Measurements from ENCODE around the gene SOWAHC. TPM values are rescaled to one million over a fixed set of nuclear protein-coding genes. Genes with fewer than 3 reads are reported as not detected.

Gene SOWAHC
- total RNA-seq, 1 donor from 2014 or later = 0.31 TPM

- no peak for DNase-seq (ENCODE audit: low spot score)
- H3K4me3 Mint-ChIP-seq = no peak overlapping the region
- H3K9me3 Mint-ChIP-seq = no peaks in the 10 kb centered on the region
- intact Hi-C loops (cut with micrococcal nuclease) = no loop called here
- no peaks in the 10 kb centered on the region for H3K4me1 Mint-ChIP-seq (ENCODE audit: low read depth)
- peak overlapping the region; percentile 55 for H3K27ac Mint-ChIP-seq
- H3K36me3 Mint-ChIP-seq (ENCODE audit: low read depth) = no peaks in the 10 kb centered on the region
- peaks cover 29% of the 10 kb centered on the region for H3K27me3 Mint-ChIP-seq (ENCODE audit: insufficient read depth)
Observed at GRCh38 chr2:109602617-109603188, 11.5 kb upstream of the SOWAHC start.

DNA sequence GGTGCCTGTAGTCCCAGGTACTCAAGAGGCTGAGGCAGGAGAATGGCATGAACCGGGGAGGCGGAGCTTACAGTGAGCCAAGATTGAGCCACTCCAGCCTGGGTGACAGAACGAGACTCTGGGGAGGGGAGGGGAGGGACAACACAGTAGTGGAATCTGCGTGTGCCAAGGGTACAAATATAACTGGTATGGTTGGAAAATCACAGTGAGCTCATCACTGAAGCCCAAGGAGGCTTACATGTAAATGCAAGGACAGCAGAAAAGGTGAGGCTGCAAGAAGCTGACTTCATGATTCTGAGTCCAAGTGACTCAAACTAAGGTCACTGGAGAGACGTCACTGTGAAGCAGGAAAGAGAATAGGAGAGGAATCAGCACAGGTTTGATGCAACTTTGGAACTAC is 9.6 kb upstream of the SOWAHC start:
- intact Hi-C loops (cut with micrococcal nuclease) = no loop called here
- H3K4me3 Mint-ChIP-seq = no peak overlapping the region
- no peaks in the 10 kb centered on the region for H3K9me3 Mint-ChIP-seq
- DNase-seq (ENCODE audit: low spot score) = no peak
- no peaks in the 10 kb centered on the region for H3K36me3 Mint-ChIP-seq (ENCODE audit: low read depth)
- H3K27ac Mint-ChIP-seq = no peak overlapping the region
- H3K4me1 Mint-ChIP-seq (ENCODE audit: low read depth) = no peaks in the 10 kb centered on the region
- H3K27me3 Mint-ChIP-seq (ENCODE audit: insufficient read depth) = peaks cover 44% of the 10 kb centered on the region

GRCh38 chr2:109607766-109608165 is 6.4 kb upstream of the SOWAHC start:
- intact Hi-C loops (cut with micrococcal nuclease) = no loop called here
- Mint-ChIP-seq H3K27me3 (ENCODE audit: insufficient read depth) (peaks cover 48% of the 10 kb centered on the region), H3K27ac (no peak overlapping the region)

DNA sequence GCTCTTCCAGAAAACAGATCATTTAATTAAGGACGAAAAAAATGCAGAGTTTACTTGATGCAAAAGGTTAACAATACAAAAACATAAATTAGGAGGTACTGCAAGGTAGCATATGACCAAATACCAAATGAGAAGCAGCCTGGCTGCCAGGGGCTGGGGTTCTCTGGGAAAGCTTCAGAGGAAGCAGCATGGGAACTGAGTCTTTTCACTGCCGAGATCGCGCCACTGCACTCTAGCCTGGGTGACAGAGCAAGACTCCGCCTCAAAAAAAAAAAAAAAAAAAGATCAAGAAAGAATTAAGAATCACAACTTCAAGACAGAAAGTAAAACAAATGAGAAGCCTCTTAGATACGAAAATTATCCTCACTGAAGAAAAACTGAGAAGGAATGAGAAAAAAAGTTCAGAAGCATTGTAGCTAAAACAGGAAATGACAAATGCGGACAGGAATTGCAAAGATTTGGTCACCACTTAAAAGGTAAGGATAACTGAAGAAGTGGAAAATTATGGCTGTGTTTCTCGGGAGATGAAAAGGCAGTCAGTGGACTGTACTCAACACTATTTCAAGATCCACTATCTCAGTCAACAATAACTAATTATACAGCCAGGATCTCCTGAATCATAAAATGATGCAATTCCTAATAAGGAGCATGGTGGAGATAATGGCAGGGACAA is 4.7 kb upstream of the SOWAHC start:
- no peaks in the 10 kb centered on the region for H3K36me3 Mint-ChIP-seq (ENCODE audit: low read depth)
- no peak overlapping the region for H3K4me3 Mint-ChIP-seq
- H3K27ac Mint-ChIP-seq = no peak overlapping the region
- H3K9me3 Mint-ChIP-seq = no peaks in the 10 kb centered on the region
- intact Hi-C loops (cut with micrococcal nuclease) = loop anchor here (5.0 kb wide), 2 partner anchors 477 to 598 kb away; partner anchors contain the start of gene NPHP1
- DNase-seq (ENCODE audit: low spot score) = no peak
- peaks cover 8% of the 10 kb centered on the region for H3K4me1 Mint-ChIP-seq (ENCODE audit: low read depth)
- H3K27me3 Mint-ChIP-seq (ENCODE audit: insufficient read depth) = peaks cover 57% of the 10 kb centered on the region

More at GRCh38 chr2:109607766-109608165, 6.4 kb upstream of the SOWAHC start:
- H3K9me3 Mint-ChIP-seq = no peaks in the 10 kb centered on the region
- H3K4me1 Mint-ChIP-seq (ENCODE audit: low read depth) = peaks cover 2% of the 10 kb centered on the region
- no peaks in the 10 kb centered on the region for H3K36me3 Mint-ChIP-seq (ENCODE audit: low read depth)
- H3K4me3 Mint-ChIP-seq = no peak overlapping the region
- DNase-seq (ENCODE audit: low spot score) = no peak

DNA sequence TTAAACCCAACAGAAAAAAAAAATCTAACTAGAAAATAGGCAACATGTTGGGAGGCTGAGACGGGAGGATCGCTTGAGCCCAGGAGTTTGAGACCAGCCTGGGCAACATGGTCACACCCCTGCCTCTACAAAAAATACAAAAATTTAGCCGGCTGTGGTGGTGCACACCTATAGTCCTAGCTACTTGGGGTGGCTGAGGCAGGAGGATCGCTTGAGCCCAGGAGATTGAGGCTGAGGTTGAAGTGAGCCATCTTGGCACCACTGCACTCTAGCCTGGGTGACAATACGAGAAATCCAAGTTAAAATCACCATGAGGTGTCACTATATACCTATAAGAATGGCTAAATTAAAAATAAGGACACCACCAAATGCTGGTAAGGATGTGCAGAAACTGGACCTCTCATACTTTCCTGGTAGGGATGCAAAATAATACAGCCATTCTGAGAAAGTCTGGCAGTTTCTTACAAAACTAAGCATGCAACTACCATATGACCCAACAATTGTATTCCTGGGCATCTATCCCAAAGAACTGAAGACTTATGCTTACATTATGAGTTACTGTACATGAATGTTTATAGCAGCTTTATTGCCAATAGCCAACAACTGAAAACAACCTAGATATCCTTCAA is 2.6 kb upstream of the SOWAHC start:
- peaks cover 8% of the 10 kb centered on the region for H3K4me1 Mint-ChIP-seq (ENCODE audit: low read depth)
- intact Hi-C loops (cut with micrococcal nuclease) = loop anchor here (5.0 kb wide), 2 partner anchors 479 to 596 kb away; partner anchors contain the start of gene NPHP1
- H3K27me3 Mint-ChIP-seq (ENCODE audit: insufficient read depth) = peaks cover 64% of the 10 kb centered on the region
- no peaks in the 10 kb centered on the region for H3K9me3 Mint-ChIP-seq
- H3K36me3 Mint-ChIP-seq (ENCODE audit: low read depth) = no peaks in the 10 kb centered on the region
- no peak overlapping the region for H3K4me3 Mint-ChIP-seq
- no peak for DNase-seq (ENCODE audit: low spot score)
- H3K27ac Mint-ChIP-seq = no peak overlapping the region

- H3K27me3 Mint-ChIP-seq (ENCODE audit: insufficient read depth) = peaks cover 71% of the 10 kb centered on the region
- intact Hi-C loops (cut with micrococcal nuclease) = loop anchor here (5.0 kb wide), 2 partner anchors 481 to 594 kb away; partner anchors contain the start of gene NPHP1
- no peaks in the 10 kb centered on the region for H3K36me3 Mint-ChIP-seq (ENCODE audit: low read depth)
- H3K4me1 Mint-ChIP-seq (ENCODE audit: low read depth) = peaks cover 8% of the 10 kb centered on the region
- H3K9me3 Mint-ChIP-seq = no peaks in the 10 kb centered on the region
- DNase-seq (ENCODE audit: low spot score) = no peak
- H3K4me3 Mint-ChIP-seq = peak overlapping the region; percentile 80
- H3K27ac Mint-ChIP-seq = peak overlapping the region; percentile 44
Observed at GRCh38 chr2:109613081-109613921, 863 bp upstream of the SOWAHC start.

DNA sequence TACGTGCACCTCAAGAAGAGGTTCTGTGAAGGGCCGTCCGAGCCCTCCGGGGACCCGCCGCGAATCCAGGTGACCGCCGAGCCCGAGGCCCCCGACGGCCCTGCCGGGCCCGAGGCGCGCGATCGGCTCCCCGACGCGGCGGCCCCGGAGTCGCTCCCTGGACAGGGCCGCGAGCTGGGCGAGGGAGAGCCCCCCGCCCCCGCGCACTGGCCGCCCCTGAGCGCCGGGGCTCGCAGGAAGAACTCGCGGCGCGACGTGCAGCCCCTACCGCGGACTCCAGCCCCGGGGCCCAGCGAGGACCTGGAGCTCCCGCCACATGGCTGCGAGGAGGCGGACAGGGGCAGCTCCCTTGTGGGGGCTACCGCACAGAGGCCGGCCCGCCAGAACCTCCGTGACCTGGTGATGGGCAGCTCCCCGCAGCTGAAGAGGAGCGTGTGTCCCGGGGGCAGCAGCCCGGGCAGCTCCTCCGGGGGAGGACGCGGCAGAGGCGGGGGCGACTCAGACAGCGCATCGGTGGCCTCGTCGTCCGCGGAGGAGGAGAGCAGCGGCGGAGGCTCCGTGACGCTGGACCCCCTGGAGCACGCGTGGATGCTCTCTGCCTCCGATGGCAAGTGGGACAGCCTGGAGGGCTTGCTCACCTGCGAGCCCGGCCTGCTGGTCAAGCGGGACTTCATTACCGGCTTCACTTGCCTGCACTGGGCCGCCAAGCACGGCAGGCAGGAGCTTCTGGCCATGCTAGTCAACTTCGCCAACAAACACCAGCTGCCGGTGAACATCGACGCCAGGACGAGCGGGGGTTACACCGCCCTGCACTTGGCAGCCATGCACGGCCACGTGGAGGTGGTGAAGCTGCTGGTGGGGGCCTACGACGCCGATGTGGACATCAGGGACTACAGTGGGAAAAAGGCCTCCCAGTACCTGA is 812 bp downstream of the SOWAHC start:
- Mint-ChIP-seq H3K27ac (no peak overlapping the region), H3K27me3 (ENCODE audit: insufficient read depth) (peaks cover 61% of the 10 kb centered on the region), H3K9me3 (no peaks in the 10 kb centered on the region), H3K4me3 (no peak overlapping the region), H3K4me1 (ENCODE audit: low read depth) (peaks cover 8% of the 10 kb centered on the region), H3K36me3 (ENCODE audit: low read depth) (no peaks in the 10 kb centered on the region)
- intact Hi-C loops (cut with micrococcal nuclease) = loop anchor here (1.0 to 5.0 kb wide), 3 partner anchors 483 to 1166 kb away; partner anchors contain the start of genes GCC2 and NPHP1
- no peak for DNase-seq (ENCODE audit: low spot score)

- no peak for DNase-seq (ENCODE audit: low spot score)
- Mint-ChIP-seq H3K4me1 (ENCODE audit: low read depth) (peaks cover 8% of the 10 kb centered on the region), H3K36me3 (ENCODE audit: low read depth) (no peaks in the 10 kb centered on the region), H3K27ac (peak overlapping the region; percentile 56), H3K27me3 (ENCODE audit: insufficient read depth) (peaks cover 60% of the 10 kb centered on the region), H3K4me3 (peak overlapping the region; percentile 47), H3K9me3 (no peaks in the 10 kb centered on the region)
- intact Hi-C loops (cut with micrococcal nuclease) = no loop called here
Observed at GRCh38 chr2:109615637-109616144, 1.5 kb downstream of the SOWAHC start.

DNA sequence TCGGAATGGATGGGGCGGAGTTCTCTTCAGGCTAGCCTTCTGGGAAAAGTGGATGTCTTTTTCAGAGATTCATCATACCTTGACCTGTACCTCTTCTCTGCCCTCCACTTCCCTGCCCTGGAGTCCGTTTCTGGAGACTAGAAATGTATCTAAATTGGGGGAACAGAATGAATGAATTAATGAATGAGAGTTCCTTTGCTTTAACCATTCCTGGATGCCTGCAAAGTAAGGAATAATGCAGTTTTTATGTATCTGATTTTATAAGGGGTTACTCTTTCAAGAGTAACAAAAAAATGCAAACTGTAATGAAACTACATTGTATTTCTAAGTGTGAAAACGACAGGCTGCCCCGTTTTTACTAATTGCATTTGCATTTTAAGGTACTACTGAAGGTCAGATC is 2.0 kb downstream of the SOWAHC start:
- Mint-ChIP-seq H3K36me3 (ENCODE audit: low read depth) (no peaks in the 10 kb centered on the region), H3K27ac (no peak overlapping the region), H3K27me3 (ENCODE audit: insufficient read depth) (peaks cover 55% of the 10 kb centered on the region), H3K4me1 (ENCODE audit: low read depth) (peaks cover 8% of the 10 kb centered on the region), H3K4me3 (no peak overlapping the region), H3K9me3 (no peaks in the 10 kb centered on the region)
- no peak for DNase-seq (ENCODE audit: low spot score)
- intact Hi-C loops (cut with micrococcal nuclease) = no loop called here

GRCh38 chr2:109619032-109619615 is 5.0 kb downstream of the SOWAHC start:
- no peak overlapping the region for H3K4me3 Mint-ChIP-seq
- intact Hi-C loops (cut with micrococcal nuclease) = no loop called here
- H3K27me3 Mint-ChIP-seq (ENCODE audit: insufficient read depth) = peaks cover 42% of the 10 kb centered on the region
- no peaks in the 10 kb centered on the region for H3K9me3 Mint-ChIP-seq
- no peak overlapping the region for H3K27ac Mint-ChIP-seq
- no peak for DNase-seq (ENCODE audit: low spot score)
- no peaks in the 10 kb centered on the region for H3K36me3 Mint-ChIP-seq (ENCODE audit: low read depth)
- no peaks in the 10 kb centered on the region for H3K4me1 Mint-ChIP-seq (ENCODE audit: low read depth)

- H3K9me3 Mint-ChIP-seq = no peaks in the 10 kb centered on the region
- H3K36me3 Mint-ChIP-seq (ENCODE audit: low read depth) = no peaks in the 10 kb centered on the region
- intact Hi-C loops (cut with micrococcal nuclease) = no loop called here
Observed at GRCh38 chr2:109623297-109623696, 9.1 kb downstream of the SOWAHC start.

More at GRCh38 chr2:109623297-109623696, 9.1 kb downstream of the SOWAHC start:
- Mint-ChIP-seq H3K4me3 (no peak overlapping the region), H3K27ac (no peak overlapping the region), H3K4me1 (ENCODE audit: low read depth) (no peaks in the 10 kb centered on the region), H3K27me3 (ENCODE audit: insufficient read depth) (peaks cover 17% of the 10 kb centered on the region)
- DNase-seq (ENCODE audit: low spot score) = no peak

All from activated T-helper 1 cell treated with anti-CD3 and anti-CD28 coated beads, Interleukin-12 subunit alpha, Interleukin-12 subunit beta, Interleukin-2, Interleukin-4 antibody, amounts not matched to agents 30 ng/mL and 10 ng/mL and 1 ng/mL, durations not matched to agents 14 hours and 24 hours and 36 hours (primary cell).